H1 (cell line): ENCODE results near the gene RNU6-9. TPM values are rescaled to one million over a fixed set of nuclear protein-coding genes. Genes with fewer than 3 reads are reported as not detected.

Experiments
- CTCF ChIA-PET: fragments of 300-600 bp; sonication (Branson Sonifier 250); formaldehyde crosslinking; loops from one replicate; lab custom pipeline; 2021; ENCODE audit not compliant: partially characterized antibody; lab: Charles Lee
- POLR2A ChIA-PET: fragments of 300-600 bp; sonication (Branson Sonifier 250); formaldehyde crosslinking; loops from one replicate; lab custom pipeline; 2021; ENCODE audit warnings: inconsistent platforms; ENCODE audit not compliant: partially characterized antibody; lab: Charles Lee
- DNase-seq, 2 experiments: peaks; one replicate each; pipeline versions ENCODE4 v3.0.0 to v3.0.0-alpha.2; 2010 to 2022; ENCODE audit warnings: low spot score in 2 of 2, low read depth in 1 of 2, mixed read lengths in 1 of 2
- FAIRE-seq: peaks from 2 replicates; lab custom pipeline; 2011; peaks lifted over from hg19 to GRCh38; lab: Jason Lieb, UNC
- H2AFZ ChIP-seq: 2 replicates; pipeline ENCODE4 v1.8.1; 2012; ENCODE audit warnings: low read length, inconsistent platforms
- H2AK5ac ChIP-seq: 2 replicates; pipeline ENCODE4 v1.6.1; 2013; ENCODE audit warnings: low read depth, low read length
- H2BK120ac ChIP-seq: replicated peaks from 2 replicates; pipeline ENCODE3; 2013; ENCODE audit warnings: low read depth, low read length, inconsistent platforms
- H2BK12ac ChIP-seq: 2 replicates; pipeline ENCODE4 v1.6.1; 2013; ENCODE audit warnings: low read depth, low read length
- H2BK15ac ChIP-seq: 2 replicates; pipeline ENCODE4 v1.6.1; 2013; ENCODE audit warnings: low read length
- H2BK20ac ChIP-seq: 2 replicates; pipeline ENCODE4 v1.6.1; 2013; ENCODE audit warnings: low read length
- H2BK5ac ChIP-seq: 2 replicates; pipeline ENCODE4 v1.6.1; 2013; ENCODE audit warnings: low read depth, low read length
- H3K14ac ChIP-seq: 2 replicates; pipeline ENCODE4 v1.6.1; 2013; ENCODE audit warnings: inconsistent platforms; ENCODE audit not compliant: insufficient read length
- H3K18ac ChIP-seq: 2 replicates; pipeline ENCODE4 v1.6.1; 2013; ENCODE audit warnings: low read length; ENCODE audit errors: extremely low read depth
- H3K23ac ChIP-seq: 2 replicates; pipeline ENCODE4 v1.6.1; 2013; ENCODE audit warnings: inconsistent platforms; ENCODE audit not compliant: insufficient read length
- H3K23me2 ChIP-seq: 2 replicates; pipeline ENCODE4 v1.6.1; 2013; ENCODE audit warnings: low read depth, low read length
- H3K27ac ChIP-seq: 2 replicates; pipeline ENCODE4 v1.6.1; 2011; ENCODE audit warnings: low read depth, low read length, inconsistent platforms
- H3K27me3 ChIP-seq, 4 experiments: replicated peaks in 1 of 4; 1 replicate in 1 of 4; 2 replicates in 3 of 4; pipeline versions ENCODE4 v1.6.1 to v1.8.1; 2011 to 2013; ENCODE audit warnings: low read length in 3 of 4, mild to moderate bottlenecking in 3 of 4, inconsistent platforms in 2 of 4, mixed read lengths in 2 of 4, moderate library complexity in 1 of 4; ENCODE audit not compliant: control insufficient read depth in 3 of 4, insufficient read depth in 3 of 4; ENCODE audit errors: extremely low read depth in 1 of 4
- H3K36me3 ChIP-seq, 4 experiments: 2 replicates each; pipeline versions ENCODE4 v1.6.1 to v1.8.1; 2011 to 2013; ENCODE audit warnings: mild to moderate bottlenecking in 4 of 4, low read length in 3 of 4, moderate library complexity in 2 of 4, control low read depth in 1 of 4, inconsistent platforms in 1 of 4; ENCODE audit not compliant: insufficient read depth in 4 of 4, control insufficient read depth in 2 of 4
- H3K4ac ChIP-seq: replicated peaks from 2 replicates; pipeline ENCODE3; 2013; ENCODE audit warnings: low read length, low read depth, mixed read lengths, inconsistent platforms; ENCODE audit not compliant: insufficient read length
- H3K4me1 ChIP-seq, 4 experiments: replicated peaks in 1 of 4; 1 replicate in 1 of 4; 2 replicates in 3 of 4; pipeline versions ENCODE4 v1.6.1 to v1.8.1; 2011 to 2013; ENCODE audit warnings: low read length in 3 of 4, inconsistent platforms in 2 of 4, mixed read lengths in 1 of 4; ENCODE audit not compliant: insufficient read depth in 4 of 4, control insufficient read depth in 3 of 4
- H3K4me2 ChIP-seq, 2 experiments: 2 replicates each; pipeline versions ENCODE4 v1.6.1 to v1.8.1; 2011 to 2013; ENCODE audit warnings: low read depth in 2 of 2, low read length in 2 of 2, control low read depth in 1 of 2, inconsistent platforms in 1 of 2, mild to moderate bottlenecking in 1 of 2; ENCODE audit not compliant: insufficient read depth in 1 of 2
- H3K4me3 ChIP-seq, 4 experiments: fragments of 200-600, 300-600 bp in 1 of 4; sonication (generic), shearing (Covaris generic), sonication (Bioruptor Twin) in 1 of 4; 2 replicates each; pipeline versions ENCODE4 v1.5.1 to v1.8.1; 2011 to 2016; ENCODE audit warnings: low read length in 4 of 4, low read depth in 3 of 4, control low read depth in 2 of 4, inconsistent platforms in 2 of 4, mild to moderate bottlenecking in 2 of 4, mixed read lengths in 1 of 4, moderate library complexity in 1 of 4; ENCODE audit not compliant: insufficient read depth in 2 of 4; ENCODE audit errors: extremely low read depth in 1 of 4
- H3K56ac ChIP-seq: replicated peaks from 2 replicates; pipeline ENCODE3; 2013; ENCODE audit warnings: low read depth, mild to moderate bottlenecking, mixed read lengths, low read length, inconsistent platforms; ENCODE audit not compliant: insufficient read length
- H3K79me1 ChIP-seq: 2 replicates; pipeline ENCODE4 v1.6.1; 2013; ENCODE audit warnings: low read depth, low read length, control low read depth
- H3K79me2 ChIP-seq, 2 experiments: 2 replicates each; pipeline versions ENCODE4 v1.6.1 to v1.8.1; 2012 to 2013; ENCODE audit warnings: low read length in 2 of 2, mild to moderate bottlenecking in 2 of 2, inconsistent platforms in 1 of 2; ENCODE audit not compliant: insufficient read depth in 2 of 2, control insufficient read depth in 1 of 2
- H3K9ac ChIP-seq, 4 experiments: replicated peaks in 1 of 4; 1 replicate in 1 of 4; 2 replicates in 3 of 4; pipeline versions ENCODE4 v1.6.1 to v1.8.1; 2011 to 2013; ENCODE audit warnings: low read depth in 3 of 4, low read length in 3 of 4, control low read depth in 2 of 4, mild to moderate bottlenecking in 2 of 4, moderate library complexity in 2 of 4, inconsistent platforms in 1 of 4; ENCODE audit errors: extremely low read depth in 1 of 4
- H3K9me3 ChIP-seq, 2 experiments: 2 replicates each; pipeline versions ENCODE4 v1.6.1 to v1.8.1; 2012 to 2013; ENCODE audit warnings: mild to moderate bottlenecking in 2 of 2, moderate library complexity in 2 of 2, control low read depth in 1 of 2, inconsistent platforms in 1 of 2, low read depth in 1 of 2, low read length in 1 of 2, mixed read lengths in 1 of 2; ENCODE audit not compliant: insufficient read depth in 2 of 2
- H4K20me1 ChIP-seq, 2 experiments: replicated peaks in 1 of 2; 2 replicates each; pipeline versions ENCODE3 to v1.8.1; 2011 to 2013; ENCODE audit warnings: inconsistent platforms in 2 of 2, low read length in 2 of 2, mild to moderate bottlenecking in 1 of 2; ENCODE audit not compliant: insufficient read depth in 2 of 2, control insufficient read depth in 1 of 2
- H4K5ac ChIP-seq: 2 replicates; pipeline ENCODE4 v1.6.1; 2013; ENCODE audit warnings: low read length, low read depth, mixed read lengths, inconsistent platforms; ENCODE audit not compliant: insufficient read length
- H4K8ac ChIP-seq: 2 replicates; pipeline ENCODE4 v1.8.0; 2013; ENCODE audit warnings: mild to moderate bottlenecking, moderate library complexity, low read length, inconsistent platforms; ENCODE audit not compliant: insufficient read depth; ENCODE audit errors: extremely low read depth
- H4K91ac ChIP-seq: replicated peaks from 2 replicates; pipeline ENCODE3; 2013; ENCODE audit warnings: low read length, mixed read lengths, inconsistent platforms; ENCODE audit not compliant: insufficient read length
- CREB1 ChIP-seq: IDR thresholded peaks from 2 replicates; pipeline ENCODE4 v1.6.1; 2012; ENCODE audit warnings: inconsistent platforms
- WGBS, 2 experiments: shearing (Covaris generic) in 1 of 2; methylation state at CpG; one replicate each; pipeline versions ENCODE4 v1.1.6 to v1.1.7; 2013 to 2015; ENCODE audit warnings: low lambda C conversion rate in 2 of 2, mixed read lengths in 2 of 2, inconsistent platforms in 1 of 2, low coverage in 1 of 2, missing lambda C conversion rate in 1 of 2; ENCODE audit not compliant: insufficient replicate concordance in 2 of 2, insufficient coverage in 1 of 2, insufficient read length in 1 of 2; ENCODE audit errors: extremely low coverage in 1 of 2, missing lambda C conversion rate in 1 of 2; 5-methylcytosine and 5-hydroxymethylcytosine counted together
- polyA plus RNA-seq, 7 experiments: library from polyadenylated mRNA; depleted of rRNA in 3 of 7; stranded (reverse) in 5 of 7; unstranded in 2 of 7; fragments of >200 nt in 5 of 7; fragments of 200-250 nt in 2 of 7; gene quantifications; 1 replicate in 5 of 7; 2 replicates in 1 of 7; 4 replicates in 1 of 7; pipeline versions ENCODE4 v1.2.1 to v1.2.3, GENCODE V29; 2011 to 2013; ENCODE audit warnings: missing spikeins in 2 of 7, mixed read lengths in 2 of 7
- total RNA-seq: library from RNA; stranded (reverse); fragmentation: NEBNext Ultra II Directional; extraction: Animal tissue kit (Norgen Biotek cat#: 25700); gene quantifications from 2 replicates; pipeline ENCODE4 v1.2.1, GENCODE V29; 2021

Gene RNU6-9
- total and polyA plus RNA-seq, 2 of the 8 experiments (the other 6 are each of a cell fraction or from before 2014, with no cell fraction given): not detected

- no peak overlapping the region for H3K14ac ChIP-seq
- no peak for DNase-seq
- peaks cover 4 to 41% of the 10 kb centered on the region in 2 experiments for H4K20me1 ChIP-seq
- no peak overlapping the region for H3K23ac ChIP-seq
- no peak overlapping the region for H3K9ac ChIP-seq
- no peak overlapping the region for H2BK20ac ChIP-seq
- no peak overlapping the region for H3K4me3 ChIP-seq
- no peaks in the 10 kb centered on the region for H3K4me1 ChIP-seq
- H3K23me2 ChIP-seq: no peaks in the 10 kb centered on the region
- 96% methylated on average over 37 of the region's 45 CpGs; no CpG with 5 or more reads in 1 of the 2 experiments for WGBS, 2 experiments
- no peak overlapping the region for H2BK15ac ChIP-seq
- ChIA-PET CTCF (interaction anchor here (0.8 to 1.5 kb wide), 3 partner anchors 18 to 43 kb away, joined by 3 to 4 read pairs (median 3); partner anchors contain the start of gene WDR18), POLR2A (interaction anchor here (2.9 kb wide), 1 partner anchor 11 kb away, joined by 8 read pairs; no protein-coding TSS in a partner anchor)
- H3K56ac ChIP-seq: no peak overlapping the region
- H3K79me1 ChIP-seq: peaks cover 23% of the 10 kb centered on the region
- H4K8ac ChIP-seq: no peak overlapping the region
- H3K4ac ChIP-seq: no peak overlapping the region
- no peak overlapping the region for H4K5ac ChIP-seq
- no peak for FAIRE-seq
- no peak overlapping the region for H2AK5ac ChIP-seq
- no peaks in the 10 kb centered on the region for H3K9me3 ChIP-seq
- TF ChIP-seq CREB1: no peak
- H3K4me2 ChIP-seq: no peak overlapping the region
- H3K18ac ChIP-seq: no peak overlapping the region
- no peaks in the 10 kb centered on the region for H3K27me3 ChIP-seq
- H3K36me3 ChIP-seq: peaks cover 3 to 9% (median 3%) of the 10 kb centered on the region in 4 experiments; a peak in 7 of 8 replicates
- no peak overlapping the region for H2BK120ac ChIP-seq
- H2BK12ac ChIP-seq: no peak overlapping the region
- no peak overlapping the region for H2BK5ac ChIP-seq
- no peak overlapping the region for H3K27ac ChIP-seq
- H4K91ac ChIP-seq: no peak overlapping the region
- peaks cover 5 to 53% of the 10 kb centered on the region in 2 experiments for H3K79me2 ChIP-seq
- H2AFZ ChIP-seq: no peak overlapping the region
These were observed 48.2 kb downstream of the RNU6-9 start for GRCh38 chr19:941292-942132.
